SK-N-SH (cell line): ENCODE data around the gene ASAH2B. TPM values are rescaled to one million over a fixed set of nuclear protein-coding genes. Genes with fewer than 3 reads are reported as not detected.

Experiments
- CTCF ChIA-PET: fragments of 300-600, 350-600 bp; formaldehyde crosslinking; extraction: SDS; loops from one replicate; lab custom pipeline; 2021; lab: Yijun Ruan, JAX
- POLR2A ChIA-PET: fragments of 350-600 bp; sonication (Branson Sonifier 250); formaldehyde crosslinking; extraction: SDS; loops from one replicate; lab custom pipeline; 2020; ENCODE audit warnings: antibody characterized with exemption, inconsistent platforms; lab: Yijun Ruan, JAX
- DNase-seq: peaks from one replicate; pipeline ENCODE4 v3.0.0; 2012
- H2AFZ ChIP-seq: fragments of 200-600 bp; sonication (generic); 2 replicates; pipeline ENCODE4 v1.8.1; 2016; ENCODE audit warnings: antibody characterized with exemption, mild to moderate bottlenecking, low read depth
- H3F3A ChIP-seq: fragments of 200-600 bp; sonication (generic); replicated peaks from 2 replicates; pipeline ENCODE3; 2016; ENCODE audit warnings: antibody characterized with exemption, mild to moderate bottlenecking; ENCODE audit not compliant: insufficient read depth
- H3K27ac ChIP-seq, 2 experiments: fragments of 200-500 bp in 1 of 2; fragments of 200-600 bp in 1 of 2; sonication (Bioruptor generic) in 1 of 2; sonication (generic), shearing (Covaris generic) in 1 of 2; 2 replicates each; pipeline versions ENCODE4 v1.5.1 to v1.6.1; 2014 to 2016; ENCODE audit warnings: low read depth in 2 of 2, inconsistent platforms in 1 of 2, low read length in 1 of 2, mild to moderate bottlenecking in 1 of 2, mixed read lengths in 1 of 2
- H3K27me3 ChIP-seq: fragments of 200-600 bp; sonication (generic), shearing (Covaris generic); 2 replicates; pipeline ENCODE4 v1.6.1; 2016; ENCODE audit warnings: mixed run types; ENCODE audit not compliant: insufficient read depth
- H3K36me3 ChIP-seq, 2 experiments: fragments of 200-500 bp in 1 of 2; fragments of 200-600 bp in 1 of 2; sonication (Bioruptor generic) in 1 of 2; sonication (generic) in 1 of 2; replicated peaks in 1 of 2; 2 replicates each; pipeline versions ENCODE3 to v1.5.1; 2014 to 2016; ENCODE audit warnings: low read length in 1 of 2, mild to moderate bottlenecking in 1 of 2; ENCODE audit not compliant: insufficient read depth in 2 of 2, control insufficient read depth in 1 of 2
- H3K4me1 ChIP-seq, 2 experiments: fragments of 200-500 bp in 1 of 2; fragments of 200-600 bp in 1 of 2; sonication (Bioruptor generic) in 1 of 2; sonication (generic), shearing (Covaris generic) in 1 of 2; 2 replicates each; pipeline versions ENCODE4 v1.5.1 to v1.6.1; 2014 to 2016; ENCODE audit warnings: low read depth in 1 of 2, low read length in 1 of 2, mixed run types in 1 of 2; ENCODE audit not compliant: insufficient read depth in 2 of 2, control insufficient read depth in 1 of 2
- H3K4me2 ChIP-seq: fragments of 200-600 bp; sonication (generic), shearing (Covaris generic); 2 replicates; pipeline ENCODE4 v1.6.1; 2017; ENCODE audit warnings: mixed run types
- H3K4me3 ChIP-seq, 2 experiments: fragments of 200-500 bp in 1 of 2; fragments of 200-600 bp in 1 of 2; sonication (Bioruptor generic) in 1 of 2; sonication (generic), shearing (Covaris generic) in 1 of 2; 2 replicates each; pipeline versions ENCODE4 v1.5.1 to v1.8.1; 2014 to 2016; ENCODE audit warnings: low read depth in 2 of 2, inconsistent platforms in 1 of 2, low read length in 1 of 2, mild to moderate bottlenecking in 1 of 2, mixed read lengths in 1 of 2, moderate library complexity in 1 of 2
- H3K79me2 ChIP-seq: fragments of 200-600 bp; sonication (generic); 2 replicates; pipeline ENCODE4 v1.8.1; 2017; ENCODE audit warnings: mild to moderate bottlenecking; ENCODE audit not compliant: insufficient read depth
- H3K9ac ChIP-seq: fragments of 200-600 bp; sonication (generic); 2 replicates; pipeline ENCODE4 v1.6.1; 2017; ENCODE audit warnings: mixed run types
- H3K9me2 ChIP-seq: fragments of 200-600 bp; sonication (generic); 2 replicates; pipeline ENCODE4 v1.6.1; 2017; ENCODE audit warnings: mixed run types
- H3K9me3 ChIP-seq: fragments of 200-600 bp; sonication (generic); 2 replicates; pipeline ENCODE4 v1.6.1; 2017; ENCODE audit warnings: mixed run types, mild to moderate bottlenecking, moderate library complexity
- H4K20me1 ChIP-seq: fragments of 200-600 bp; sonication (generic); 2 replicates; pipeline ENCODE4 v1.6.1; 2017; ENCODE audit warnings: mild to moderate bottlenecking, mixed run types; ENCODE audit not compliant: insufficient read depth
- ELF1 ChIP-seq: IDR thresholded peaks from 2 replicates; pipeline ENCODE4 v1.4.0; 2012
- FOSL2 ChIP-seq: IDR thresholded peaks from 2 replicates; pipeline ENCODE4 v1.4.0; 2012; ENCODE audit warnings: low read depth, mild to moderate bottlenecking, moderate library complexity, borderline replicate concordance
- NRF1 ChIP-seq: IDR thresholded peaks from 2 replicates; pipeline ENCODE4 v1.6.1; 2012; ENCODE audit warnings: low read depth, mild to moderate bottlenecking, low read length
- RXRA ChIP-seq: IDR thresholded peaks from 2 replicates; pipeline ENCODE4 v1.4.0; 2012; ENCODE audit warnings: low read depth, mild to moderate bottlenecking, borderline replicate concordance
- WGBS: methylation state at CpG from one replicate; pipeline ENCODE4 v1.1.6; 2017; ENCODE audit warnings: low lambda C conversion rate; 5-methylcytosine and 5-hydroxymethylcytosine counted together
- polyA plus RNA-seq, 3 experiments: library from polyadenylated mRNA; depleted of rRNA; stranded (reverse); fragments of >200 nt; gene quantifications; 2 replicates each; pipeline ENCODE4 v1.2.3, GENCODE V29; 2012
- TF ChIP-seq, protein P1 (sequence below): IDR thresholded peaks from 2 replicates; pipeline ENCODE4 v1.4.0; 2012; ENCODE audit warnings: low read depth

ASAH2B gene
- polyA plus RNA-seq, 1 of the 3 experiments (the other 2 are of a cell fraction) = 5.5 TPM

DNA sequence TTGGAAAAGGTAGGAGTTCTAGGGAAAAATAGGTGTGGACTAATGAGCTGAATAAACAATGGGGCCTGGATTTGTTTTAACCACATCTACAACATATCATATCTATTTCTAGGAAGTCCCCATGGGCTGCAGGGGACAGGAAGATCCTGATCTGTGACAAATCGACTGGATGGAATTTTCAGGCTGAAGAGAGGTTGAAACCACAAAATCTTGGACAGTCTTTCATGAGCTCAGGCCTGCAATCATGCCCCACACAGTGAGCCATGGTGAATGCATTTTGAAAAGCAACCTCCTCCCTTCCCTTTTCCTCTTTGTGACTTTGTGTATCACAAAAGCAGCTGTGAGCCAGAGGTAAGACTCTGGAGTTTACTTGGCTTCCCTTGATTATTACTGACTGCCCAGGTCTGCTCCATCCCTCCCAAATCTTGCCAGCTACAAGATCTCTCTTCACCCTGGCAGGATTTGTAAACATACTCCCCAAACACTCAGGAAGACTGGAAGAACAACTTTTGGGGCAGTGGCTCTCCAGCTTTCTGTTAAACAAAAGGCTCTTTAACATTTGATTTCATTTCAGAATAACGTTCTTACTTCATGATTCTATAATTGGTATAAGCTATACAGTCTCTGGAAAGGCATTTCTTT, 66.4 kb downstream of the ASAH2B start:
- no peak overlapping the region for H3K4me3 ChIP-seq
- no peaks in the 10 kb centered on the region for H3K9me3 ChIP-seq
- no peaks in the 10 kb centered on the region; the same call in 1 of the 2 replicates for H3K27me3 ChIP-seq
- CTCF ChIA-PET = interaction anchor here (1.1 to 1.6 kb wide), 2 partner anchors 18 to 23 kb away, joined by 4 to 8 read pairs; no protein-coding TSS in a partner anchor
- 9% methylated on average over 2 of the region's 2 CpGs for WGBS
- no peak overlapping the region for H3K27ac ChIP-seq
- H3K9me2 ChIP-seq = no peaks in the 10 kb centered on the region
- H3K36me3 ChIP-seq = no peaks in the 10 kb centered on the region
- no peak overlapping the region for H3K4me2 ChIP-seq
- DNase-seq = no peak
- H3K9ac ChIP-seq = no peak overlapping the region
- POLR2A ChIA-PET = no interaction called here
- TF ChIP-seq ELF1 = no peak
- no peak for TF ChIP-seq RXRA
- no peak for TF ChIP-seq FOSL2
- H2AFZ ChIP-seq = no peak overlapping the region
- no peaks in the 10 kb centered on the region for H3F3A ChIP-seq
- no peaks in the 10 kb centered on the region for H3K79me2 ChIP-seq
- H4K20me1 ChIP-seq = no peaks in the 10 kb centered on the region
- no peaks in the 10 kb centered on the region for H3K4me1 ChIP-seq

DNA sequence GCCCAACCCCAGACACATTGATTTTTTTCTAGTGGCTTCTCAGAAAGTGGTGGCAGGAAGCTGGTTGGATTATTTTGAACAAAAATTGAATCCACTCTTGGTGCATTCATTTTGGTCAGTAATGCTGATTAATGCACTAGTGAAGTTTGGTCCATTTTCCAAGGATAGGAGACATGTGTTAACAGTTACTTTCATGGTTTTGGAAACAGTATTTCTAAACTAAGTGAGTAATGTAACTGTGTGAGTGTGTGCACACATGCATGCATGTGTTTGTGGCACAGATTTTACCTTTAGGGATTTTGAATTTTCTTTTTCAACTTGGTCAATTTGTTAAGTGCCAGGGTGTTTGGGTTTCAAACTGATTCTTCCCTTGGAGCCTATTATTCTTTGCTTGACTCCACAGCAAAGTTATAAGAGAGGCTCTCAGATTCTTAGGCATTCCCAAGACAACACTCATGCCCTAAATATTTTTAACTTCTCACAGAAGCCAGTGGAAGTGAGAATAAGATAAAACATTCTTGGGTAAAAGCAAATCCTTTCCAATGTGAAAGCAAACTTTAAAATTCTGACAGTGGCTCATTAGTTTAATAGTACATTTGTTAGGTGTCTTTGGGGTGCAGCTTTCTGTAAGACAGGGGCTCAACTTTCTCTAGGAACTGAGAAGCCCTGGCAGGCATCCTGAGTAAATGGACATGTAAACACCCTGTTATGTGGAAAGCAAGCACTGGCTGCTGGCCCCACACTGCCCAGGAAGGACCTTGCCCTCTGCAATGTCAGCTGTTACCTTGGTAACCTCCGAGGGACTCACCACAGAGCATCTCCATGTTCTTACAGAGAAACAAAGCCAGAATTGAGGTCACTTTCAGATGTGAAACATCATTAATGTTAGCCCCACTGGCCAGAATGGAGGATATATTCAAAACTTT, 68.4 kb downstream of the ASAH2B start:
- POLR2A ChIA-PET = no interaction called here
- Histone ChIP-seq H3K4me1 (no peaks in the 10 kb centered on the region), H3K4me3 (no peak overlapping the region), H3K9me2 (no peaks in the 10 kb centered on the region), H4K20me1 (no peaks in the 10 kb centered on the region), H3F3A (no peaks in the 10 kb centered on the region), H3K4me2 (no peak overlapping the region), H3K27ac (no peak overlapping the region; a peak in 1 of 4 replicates), H2AFZ (no peak overlapping the region), H3K9ac (no peak overlapping the region), H3K36me3 (no peaks in the 10 kb centered on the region), H3K27me3 (no peaks in the 10 kb centered on the region; the same call in 1 of the 2 replicates), H3K9me3 (no peaks in the 10 kb centered on the region), H3K79me2 (no peaks in the 10 kb centered on the region)
- WGBS = 12% methylated on average over 1 of the region's 1 CpG
- CTCF ChIA-PET = interaction anchor here (1.6 kb wide), 1 partner anchor 16 kb away, joined by 8 read pairs; no protein-coding TSS in a partner anchor
- DNase-seq = no peak
- TF ChIP-seq NRF1 = no peak
- TF ChIP-seq, protein P1, sequence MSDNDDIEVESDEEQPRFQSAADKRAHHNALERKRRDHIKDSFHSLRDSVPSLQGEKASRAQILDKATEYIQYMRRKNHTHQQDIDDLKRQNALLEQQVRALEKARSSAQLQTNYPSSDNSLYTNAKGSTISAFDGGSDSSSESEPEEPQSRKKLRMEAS = no peak

Other genes with a start within 250 kb of the ASAH2B start
- gene SGMS1, start 116.0 kb upstream of the ASAH2B start, polyA plus RNA-seq (2012; rRNA removed) = 6.3 and 7.7 TPM in 2 replicates
- gene A1CF, start 145.7 kb downstream of the ASAH2B start, polyA plus RNA-seq (2012; rRNA removed) = not detected in 2 replicates